ENCODE results near the gene DLX1. TPM values are rescaled to one million over a fixed set of nuclear protein-coding genes. Genes with fewer than 3 reads are reported as not detected.
A peak's percentile ranks its signal among the peaks of the same experiment; 100 is the strongest.

The DLX1 gene
- total and polyA plus RNA-seq, 2 experiments from 2014 or later: not detected

- peak overlapping the region; percentile 75 for H3K4me2 ChIP-seq
- H3K36me3 Mint-ChIP-seq (ENCODE audit: low read depth): peaks cover 3% of the 10 kb centered on the region; the same call in 1 of the 3 replicates
- H3K27me3 Mint-ChIP-seq (ENCODE audit: insufficient read depth, low read depth, poor library complexity): peaks cover 78% of the 10 kb centered on the region
These were observed 23.3 kb downstream of the DLX1 start for GRCh38 chr2:172108587-172108930.

DNA sequence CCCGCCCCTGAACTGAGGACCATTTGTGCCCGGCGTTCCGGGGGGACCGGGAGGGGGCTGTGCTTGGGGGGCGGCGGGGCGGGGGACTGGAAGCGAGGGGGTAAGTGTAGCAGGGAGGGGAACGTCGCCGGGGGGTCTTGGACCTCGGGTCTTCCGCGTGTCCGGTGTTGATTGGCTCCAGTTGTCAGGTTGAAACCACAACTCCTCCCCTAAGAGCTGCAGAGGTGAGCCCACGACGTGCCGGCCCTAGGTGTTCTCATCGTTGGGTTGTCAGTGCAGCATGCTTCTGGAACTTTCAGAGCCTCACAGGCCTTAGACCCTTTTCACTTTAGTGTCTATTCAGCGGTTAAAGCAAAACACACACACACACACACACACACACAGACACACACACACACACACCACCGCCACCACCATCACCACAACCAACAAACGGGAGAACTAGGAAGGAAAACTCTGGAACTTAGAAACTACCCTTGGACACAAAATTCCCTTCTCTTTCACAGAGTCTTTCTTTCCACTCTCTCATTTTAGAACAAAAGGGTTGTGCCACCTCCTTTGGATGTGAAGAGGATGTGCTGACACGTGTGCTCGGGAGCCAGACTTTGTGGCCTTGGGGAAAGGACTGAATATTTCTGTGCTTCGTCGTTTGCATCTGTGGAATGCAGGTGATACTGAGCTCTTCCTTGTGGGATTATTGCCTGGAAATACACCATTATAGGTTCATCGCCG is 24.1 kb downstream of the DLX1 start:
- Mint-ChIP-seq H3K36me3 (ENCODE audit: low read depth) (peaks cover 3% of the 10 kb centered on the region; the same call in 1 of the 3 replicates), H3K9me3 (peaks cover 3% of the 10 kb centered on the region; the same call in 1 of the 3 replicates), H3K4me1 (peaks cover 31% of the 10 kb centered on the region), H3K27me3 (ENCODE audit: insufficient read depth, low read depth, poor library complexity) (peaks cover 73% of the 10 kb centered on the region), H3K27ac (no peak overlapping the region), H3K4me3 (peak overlapping the region; percentile 67)
- TF ChIP-seq EZH2 (IDR thresholded peaks at IDR 0.05; ENCODE audit: low read depth, unreplicated experiment) (peak; percentile 74), EZH2phosphoT487 (IDR thresholded peaks at IDR 0.05; ENCODE audit: unreplicated experiment) (no peak)
- peak; percentile 13 for ATAC-seq
- Histone ChIP-seq H2AFZ (peak overlapping the region; percentile 97), H3K79me2 (replicated peaks; ENCODE audit: insufficient read depth) (no peaks in the 10 kb centered on the region), H4K20me1 (replicated peaks; ENCODE audit: insufficient read depth) (peaks cover 12% of the 10 kb centered on the region; the same call in 1 of the 2 replicates), H3K4me2 (peak overlapping the region; percentile 87), H3K4me3 (peak overlapping the region; percentile 59), H3K27me3 (ENCODE audit: insufficient read depth) (peaks cover 86% of the 10 kb centered on the region), H3K9me2 (ENCODE audit: insufficient read depth) (no peaks in the 10 kb centered on the region), H3K36me3 (ENCODE audit: insufficient read depth) (no peaks in the 10 kb centered on the region), H3K4me1 (ENCODE audit: insufficient read depth) (peaks cover 22% of the 10 kb centered on the region), H3K27ac (ENCODE audit: low read depth) (no peak overlapping the region), H3F3A (replicated peaks; ENCODE audit: low read depth) (peaks cover 27% of the 10 kb centered on the region; the same call in 1 of the 2 replicates)
- DNase-seq (ENCODE audit: low spot score): peak; percentile 57

More at GRCh38 chr2:172108587-172108930, 23.3 kb downstream of the DLX1 start:
- Histone ChIP-seq H3K79me2 (replicated peaks; ENCODE audit: insufficient read depth) (no peaks in the 10 kb centered on the region), H4K20me1 (replicated peaks; ENCODE audit: insufficient read depth) (peaks cover 12% of the 10 kb centered on the region; the same call in 1 of the 2 replicates), H3K9me2 (ENCODE audit: insufficient read depth) (no peaks in the 10 kb centered on the region), H3K27me3 (ENCODE audit: insufficient read depth) (peaks cover 95% of the 10 kb centered on the region), H3K4me3 (peak overlapping the region; percentile 46), H2AFZ (no peak overlapping the region), H3F3A (replicated peaks; ENCODE audit: low read depth) (peaks cover 31% of the 10 kb centered on the region; the same call in 1 of the 2 replicates), H3K4me1 (ENCODE audit: insufficient read depth) (peaks cover 27% of the 10 kb centered on the region), H3K36me3 (ENCODE audit: insufficient read depth) (no peaks in the 10 kb centered on the region), H3K27ac (ENCODE audit: low read depth) (no peak overlapping the region)
- H3K9me3 Mint-ChIP-seq: peaks cover 3% of the 10 kb centered on the region; the same call in 1 of the 3 replicates
- peak overlapping the region; percentile 46 for H3K4me3 Mint-ChIP-seq
- peaks cover 34% of the 10 kb centered on the region for H3K4me1 Mint-ChIP-seq
- peak; percentile 5 for ATAC-seq
- H3K27ac Mint-ChIP-seq: no peak overlapping the region
- no peak for TF ChIP-seq CREB1 (CRISPR knock-in tag; IDR thresholded peaks at IDR 0.05; ENCODE audit: low read depth)
- TF ChIP-seq EZH2 (IDR thresholded peaks at IDR 0.05; ENCODE audit: low read depth, unreplicated experiment): peak; percentile 84
- peak; percentile 14 for DNase-seq (ENCODE audit: low spot score)

- Histone ChIP-seq H3F3A (replicated peaks; ENCODE audit: low read depth) (peaks cover 27% of the 10 kb centered on the region; the same call in 1 of the 2 replicates), H3K79me2 (replicated peaks; ENCODE audit: insufficient read depth) (no peaks in the 10 kb centered on the region), H3K9me2 (ENCODE audit: insufficient read depth) (no peaks in the 10 kb centered on the region), H3K27me3 (ENCODE audit: insufficient read depth) (peaks cover 79% of the 10 kb centered on the region), H3K4me3 (peak overlapping the region; percentile 59), H3K36me3 (ENCODE audit: insufficient read depth) (no peaks in the 10 kb centered on the region), H2AFZ (peak overlapping the region; percentile 97), H3K4me2 (peak overlapping the region; percentile 87), H3K27ac (ENCODE audit: low read depth) (no peak overlapping the region), H3K4me1 (ENCODE audit: insufficient read depth) (peaks cover 22% of the 10 kb centered on the region), H4K20me1 (replicated peaks; ENCODE audit: insufficient read depth) (peaks cover 7% of the 10 kb centered on the region; the same call in 1 of the 2 replicates)
- Mint-ChIP-seq H3K27ac (no peak overlapping the region), H3K4me1 (peaks cover 30% of the 10 kb centered on the region), H3K9me3 (peaks cover 3% of the 10 kb centered on the region; the same call in 1 of the 3 replicates), H3K36me3 (ENCODE audit: low read depth) (peaks cover 3% of the 10 kb centered on the region; the same call in 1 of the 3 replicates), H3K4me3 (peak overlapping the region; percentile 67), H3K27me3 (ENCODE audit: insufficient read depth, low read depth, poor library complexity) (peaks cover 65% of the 10 kb centered on the region)
- DNase-seq (ENCODE audit: low spot score) (peak; percentile 56), ATAC-seq (peak; percentile 26)
- TF ChIP-seq STAT1 (IDR thresholded peaks at IDR 0.05; ENCODE audit: unreplicated experiment) (no peak), EZH2phosphoT487 (IDR thresholded peaks at IDR 0.05; ENCODE audit: unreplicated experiment) (peak; percentile 53), EZH2 (IDR thresholded peaks at IDR 0.05; ENCODE audit: low read depth, unreplicated experiment) (peak; percentile 61)
These were observed 24.9 kb downstream of the DLX1 start for GRCh38 chr2:172109988-172110811.

Measured in GM23338 (cell line).